ENCODE data around the gene IRF2BP2.

IRF2BP2 gene

DNA sequence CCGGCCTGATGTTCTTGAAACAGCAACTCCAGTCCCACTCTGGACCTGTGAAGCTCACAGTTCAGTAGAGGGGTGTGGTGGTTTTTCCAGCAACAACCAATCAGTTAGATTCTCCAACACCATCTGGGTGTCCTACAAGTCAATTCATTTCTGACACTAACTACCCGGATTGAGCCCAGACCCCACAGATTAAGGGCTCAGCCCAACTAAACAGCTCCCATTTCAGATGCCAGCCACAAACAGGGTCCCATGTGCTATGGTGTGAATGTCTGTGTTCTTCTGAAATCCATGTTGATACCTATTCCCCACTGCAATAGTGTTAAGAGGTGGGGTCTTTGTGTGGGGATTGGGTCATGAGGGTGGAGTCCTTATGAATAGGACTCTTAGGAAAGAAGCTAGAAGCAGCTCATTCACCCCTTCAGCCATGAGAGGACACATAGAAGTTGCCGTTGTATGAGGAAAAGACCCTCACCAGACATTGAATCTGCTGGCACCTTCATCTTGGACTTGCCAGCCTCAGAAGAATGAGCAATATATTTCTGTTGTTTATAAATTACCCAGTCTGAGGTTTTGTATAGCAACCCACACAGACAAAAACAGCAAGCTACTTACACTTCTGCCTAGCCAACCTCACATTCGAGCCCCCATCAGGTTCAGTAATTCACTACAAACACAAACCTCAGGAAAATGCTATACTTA is 53.6 kb downstream of the IRF2BP2 start:
- no peak for DNase-seq (ENCODE audit: low spot score)

DNA sequence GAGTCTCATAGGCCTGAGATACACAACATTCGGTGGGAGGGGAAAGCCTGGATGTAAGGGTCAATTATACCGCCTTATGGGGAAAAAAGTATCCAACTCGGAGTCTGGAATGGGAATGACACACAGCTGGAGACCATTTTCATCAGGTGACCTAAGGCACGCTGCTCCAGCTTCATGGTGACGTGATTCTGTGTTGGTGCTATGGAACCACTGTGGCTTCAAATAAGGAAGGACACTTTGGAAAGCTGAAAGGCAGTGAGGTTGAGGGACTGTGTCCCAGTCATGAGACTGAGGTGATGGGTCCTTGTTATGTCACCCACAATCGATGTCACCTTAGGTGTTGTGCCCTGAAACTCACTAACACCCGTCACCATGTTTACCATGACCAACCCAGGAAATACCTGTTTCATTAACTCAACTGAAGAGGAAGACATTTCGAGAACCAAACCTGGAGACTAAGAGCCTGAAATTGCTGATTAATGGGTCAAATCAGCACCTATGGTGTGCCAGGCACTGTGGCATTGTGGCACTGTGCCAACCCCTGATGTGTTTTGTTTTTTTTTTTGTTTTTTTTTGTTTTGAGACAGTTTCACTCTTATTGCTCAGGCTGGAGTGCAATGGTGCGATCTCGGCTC is 54.5 kb downstream of the IRF2BP2 start:
- no peak for DNase-seq (ENCODE audit: low spot score)

DNA sequence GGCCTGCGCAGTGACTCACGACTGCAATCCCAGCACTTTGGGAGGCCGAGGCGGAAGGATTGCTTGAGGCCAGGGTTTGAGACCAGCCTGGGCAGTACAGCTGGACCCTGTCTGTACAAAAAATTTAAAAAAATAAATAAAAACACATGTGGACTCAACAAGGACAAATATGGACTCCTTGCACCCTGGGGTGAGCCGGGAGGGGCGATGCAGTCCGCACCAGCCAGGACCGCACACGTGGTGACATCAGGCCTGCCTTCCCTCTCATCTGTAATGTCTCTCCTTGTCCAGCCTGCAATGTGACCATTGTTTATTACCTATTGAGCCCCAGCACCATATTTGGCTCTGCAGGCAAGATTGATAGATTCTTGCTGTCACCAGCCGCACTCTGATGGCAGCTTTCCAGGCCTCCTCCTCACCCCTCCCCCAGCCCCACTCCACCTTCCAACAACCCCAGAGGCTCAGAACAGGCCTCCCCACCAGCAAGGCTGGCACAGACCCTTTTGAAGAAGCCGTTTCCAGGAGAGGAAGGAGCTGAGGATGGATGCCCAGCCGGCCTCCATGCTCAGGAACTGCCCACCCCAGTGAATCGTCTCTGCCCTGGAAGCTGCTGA is 55.2 kb downstream of the IRF2BP2 start:
- DNase-seq (ENCODE audit: low spot score): no peak

Data from germinal center (tissue), 1 donor.